Transverse colon (tissue), 4 donors: Measurements from ENCODE around the gene WNK4. TPM values are rescaled to one million over a fixed set of nuclear protein-coding genes. Genes with fewer than 3 reads are reported as not detected.

ENCODE experiments used
- DNase-seq: peaks from one replicate; pipeline ENCODE4 v3.0.0-alpha.2; 2019
- H3K27ac ChIP-seq, 4 donors: fragments of 200-600 bp; sonication (generic); 2 replicates each; pipeline ENCODE4 v1.5.1; 2016 to 2018; ENCODE audit warnings: inconsistent platforms in 4 of 4
- H3K27me3 ChIP-seq: fragments of 200-600 bp; sonication (generic); 2 replicates; pipeline ENCODE4 v1.5.1; 2017; ENCODE audit warnings: inconsistent platforms
- H3K36me3 ChIP-seq, 4 donors: fragments of 200-600 bp; sonication (generic); 2 replicates each; pipeline ENCODE4 v1.5.1; 2017 to 2019; ENCODE audit warnings: inconsistent platforms in 4 of 4
- H3K4me1 ChIP-seq, 4 donors: fragments of 200-600 bp; sonication (generic); 2 replicates each; pipeline ENCODE4 v1.5.1; 2017 to 2020; ENCODE audit warnings: inconsistent platforms in 4 of 4
- H3K4me3 ChIP-seq, 4 donors: fragments of 200-600 bp; sonication (generic); 1 replicate in 1 of 4; 2 replicates in 3 of 4; pipeline versions ENCODE4 v1.5.1 to v1.6.1; 2017 to 2019; ENCODE audit warnings: inconsistent platforms in 4 of 4
- H3K9me3 ChIP-seq, 2 donors: fragments of 200-600 bp; sonication (generic); 2 replicates each; pipeline ENCODE4 v1.5.1; 2017 to 2019; ENCODE audit warnings: inconsistent platforms in 2 of 2
- EP300 ChIP-seq: sonication (generic); formaldehyde crosslinking; IDR thresholded peaks from one replicate; pipeline ENCODE4 v1.6.1; 2017; ENCODE audit warnings: antibody characterized with exemption, low read depth
- POLR2A ChIP-seq: fragments of 450-650 bp; IDR thresholded peaks from one replicate; pipeline ENCODE4 v1.6.1; 2016; ENCODE audit warnings: antibody characterized with exemption, mild to moderate bottlenecking, moderate library complexity
- POLR2AphosphoS5 ChIP-seq, 3 donors: sonication (generic); formaldehyde crosslinking; IDR thresholded peaks; one replicate each; pipeline ENCODE4 v1.6.1; 2016; ENCODE audit warnings: antibody characterized with exemption in 3 of 3
- WGBS, 2 donors: methylation state at CpG; one replicate each; pipeline ENCODE4 v1.1.5; 2018; ENCODE audit warnings: low coverage in 1 of 2; 5-methylcytosine and 5-hydroxymethylcytosine counted together
- in situ Hi-C, 4 donors: fragments of 200-750 bp; cut with MboI; loops; one replicate each; pipeline versions ENCODE4 v1.15.0 to v1.15.1; 2017; ENCODE audit warnings: low sequenced_read_pairs in 3 of 4, low pct_ligation_motif_present in 1 of 4, low pct_unique_long_range_greater_than_20kb in 1 of 4
- intact Hi-C: fragments of 100-400 bp; cut with DNase I; formaldehyde crosslinking; loops from one replicate; pipeline ENCODE4 v1.15.1; 2023; ENCODE audit warnings: low total_unique reads
- total RNA-seq, 4 donors: library from RNA; depleted of rRNA; stranded (reverse); fragments of >200 nt; gene quantifications; one replicate each; pipeline ENCODE4 v1.1.0, GENCODE V29; 2016
- TF ChIP-seq, protein P1 (sequence below), 5 experiments: fragments of 200-600 bp in 3 of 5; fragments of 450-650 bp in 2 of 5; sonication (generic) in 3 of 5; IDR thresholded peaks; 1 replicate in 2 of 5; 2 replicates in 3 of 5; pipeline ENCODE4 v1.5.1; 2016 to 2017; ENCODE audit warnings: antibody characterized with exemption in 5 of 5, inconsistent platforms in 3 of 5, mild to moderate bottlenecking in 2 of 5, moderate library complexity in 1 of 5

Gene WNK4
- total RNA-seq, 4 donors from 2014 or later = 17.9 to 87.6 (median 40.9) TPM

- intact Hi-C loops (no loop called here), in situ Hi-C loops (no loop called here)
- peak overlapping the region; percentile 57 to 85 (median 71) for H3K4me3 ChIP-seq
- H3K36me3 ChIP-seq = no peaks in the 10 kb centered on the region
- WGBS, 2 donors = 9 to 14% methylated on average over 4 to 10 of the region's 10 CpGs
- DNase-seq = no peak
- TF ChIP-seq POLR2AphosphoS5 (IDR thresholded peaks at IDR 0.05) (no peak), POLR2A (no peak), EP300 (no peak)
- TF ChIP-seq, protein P1, sequence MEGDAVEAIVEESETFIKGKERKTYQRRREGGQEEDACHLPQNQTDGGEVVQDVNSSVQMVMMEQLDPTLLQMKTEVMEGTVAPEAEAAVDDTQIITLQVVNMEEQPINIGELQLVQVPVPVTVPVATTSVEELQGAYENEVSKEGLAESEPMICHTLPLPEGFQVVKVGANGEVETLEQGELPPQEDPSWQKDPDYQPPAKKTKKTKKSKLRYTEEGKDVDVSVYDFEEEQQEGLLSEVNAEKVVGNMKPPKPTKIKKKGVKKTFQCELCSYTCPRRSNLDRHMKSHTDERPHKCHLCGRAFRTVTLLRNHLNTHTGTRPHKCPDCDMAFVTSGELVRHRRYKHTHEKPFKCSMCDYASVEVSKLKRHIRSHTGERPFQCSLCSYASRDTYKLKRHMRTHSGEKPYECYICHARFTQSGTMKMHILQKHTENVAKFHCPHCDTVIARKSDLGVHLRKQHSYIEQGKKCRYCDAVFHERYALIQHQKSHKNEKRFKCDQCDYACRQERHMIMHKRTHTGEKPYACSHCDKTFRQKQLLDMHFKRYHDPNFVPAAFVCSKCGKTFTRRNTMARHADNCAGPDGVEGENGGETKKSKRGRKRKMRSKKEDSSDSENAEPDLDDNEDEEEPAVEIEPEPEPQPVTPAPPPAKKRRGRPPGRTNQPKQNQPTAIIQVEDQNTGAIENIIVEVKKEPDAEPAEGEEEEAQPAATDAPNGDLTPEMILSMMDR (IDR thresholded peaks at IDR 0.05) = no peak
- no peaks in the 10 kb centered on the region for H3K27me3 ChIP-seq
- peaks cover 5 to 51% (median 36%) of the 10 kb centered on the region in 4 donors for H3K4me1 ChIP-seq
- H3K27ac ChIP-seq = peak overlapping the region; percentile 86 to 94 (median 86)
- H3K9me3 ChIP-seq = no peaks in the 10 kb centered on the region
These were observed 17.6 kb downstream of the WNK4 start for GRCh38 chr17:42798011-42798382.

- Histone ChIP-seq H3K4me3 (peak within 1 kb of the TSS; percentile 57 to 85 (median 71)), H3K27me3 (no peaks in the 10 kb centered on the region), H3K9me3 (no peaks in the 10 kb centered on the region), H3K27ac (peak within 1 kb of the TSS; percentile 86 to 94 (median 86)), H3K36me3 (no peaks in the 10 kb centered on the region), H3K4me1 (peaks cover 10 to 58% (median 39%) of the 10 kb centered on the region in 4 donors)
- DNase-seq = peak; percentile 91
- TF ChIP-seq POLR2A = peak; percentile 69
- TF ChIP-seq, protein P1 (IDR thresholded peaks at IDR 0.05) = peak in 1 of 5 experiments; percentile 24
- TF ChIP-seq POLR2AphosphoS5 (IDR thresholded peaks at IDR 0.05) = peak; percentile 70 to 74 (median 73)
- TF ChIP-seq EP300 = no peak
- WGBS, 2 donors = 49% methylated on average over 35 of the region's 66 CpGs; no CpG with 5 or more reads in 1 of the 2 donors
- intact Hi-C loops = no loop called here
- in situ Hi-C loops = no loop called here
These were observed 18.3 kb downstream of the WNK4 start, which contains the start of the genes CNTD1 and COA3 for GRCh38 chr17:42798383-42799380. Gene CNTD1, plus strand, starts transcription at chr17:42798861. Its CDS starts 207 bp downstream, at chr17:42799068. Gene COA3, minus strand, starts transcription at chr17:42798704. Its CDS starts 23 bp downstream, at chr17:42798681.

DNA sequence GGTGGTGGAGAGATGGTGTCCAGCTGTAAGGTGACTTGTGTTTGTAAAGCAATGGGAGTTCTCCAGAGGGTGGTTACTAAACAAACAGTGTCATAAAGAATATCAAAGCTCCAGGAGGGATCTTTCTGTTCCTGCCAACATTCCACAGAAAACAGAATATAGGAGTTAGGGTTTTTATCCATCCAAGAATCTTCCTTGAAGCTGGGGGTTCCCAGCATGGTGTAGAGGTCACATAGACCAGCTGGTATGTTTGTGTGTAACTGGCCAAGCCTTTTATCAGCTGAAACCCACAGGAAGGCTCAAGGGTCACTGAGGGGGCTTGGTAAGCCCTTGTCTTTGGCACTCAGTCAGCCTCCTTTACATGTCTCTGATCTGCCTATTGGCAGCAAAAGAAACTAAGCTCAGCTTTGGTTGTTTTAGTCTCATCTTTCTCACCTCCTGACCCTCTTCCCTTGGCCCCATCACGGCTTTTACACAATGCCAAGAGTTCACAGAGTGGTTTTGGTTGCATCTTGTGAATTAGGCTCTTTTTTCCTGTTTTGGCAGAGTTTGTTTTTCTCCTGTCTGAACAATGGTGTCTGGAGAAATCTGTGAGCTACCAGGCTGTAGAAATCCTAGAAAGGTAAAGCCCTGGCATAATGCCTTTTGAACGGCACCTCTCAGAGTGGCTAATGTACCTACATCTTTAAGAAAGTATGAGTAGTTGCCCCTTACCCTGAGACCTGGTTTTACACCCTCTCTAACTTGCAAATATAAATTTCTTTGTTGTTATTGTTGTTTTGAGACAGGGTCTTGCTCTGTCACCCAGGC is 22.9 kb downstream of the WNK4 start:
- peaks cover 5 to 54% (median 25%) of the 10 kb centered on the region in 4 donors for H3K4me1 ChIP-seq
- no peaks in the 10 kb centered on the region for H3K9me3 ChIP-seq
- peak overlapping the region; percentile 53 to 82 (median 80) for H3K27ac ChIP-seq
- intact Hi-C loops (no loop called here), in situ Hi-C loops (no loop called here)
- H3K4me3 ChIP-seq = no peak overlapping the region
- no peak for DNase-seq
- TF ChIP-seq EP300 (no peak), POLR2AphosphoS5 (IDR thresholded peaks at IDR 0.05) (peak in 1 of 3 donors; percentile 30)
- H3K36me3 ChIP-seq = no peaks in the 10 kb centered on the region
- no peaks in the 10 kb centered on the region for H3K27me3 ChIP-seq
- 28 to 34% methylated on average over 2 of the region's 2 CpGs for WGBS, 2 donors

DNA sequence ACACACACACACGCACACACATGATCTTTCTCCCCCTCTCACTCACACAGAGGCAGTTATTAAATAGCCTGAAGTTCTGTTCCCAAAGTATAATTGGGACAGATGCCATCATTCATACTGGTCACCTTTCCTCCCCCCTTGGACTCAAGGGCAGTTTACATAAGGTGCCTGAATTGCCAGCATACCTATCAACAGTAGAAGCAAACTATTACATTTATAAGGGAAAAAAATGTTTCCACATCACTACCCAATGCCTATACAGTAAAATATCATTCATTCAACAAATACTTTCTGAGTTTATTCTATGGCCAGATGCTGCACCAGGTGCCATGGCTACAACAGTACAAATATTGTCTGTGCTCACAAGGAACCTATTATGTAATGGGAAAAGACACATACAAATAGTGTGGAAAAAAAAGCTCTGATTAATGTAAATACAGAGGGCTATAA is 24.5 kb downstream of the WNK4 start:
- whole genome bisulfite sequencing, 2 donors = 20 to 55% methylated on average over 1 of the region's 1 CpG
- TF ChIP-seq POLR2A (no peak), POLR2AphosphoS5 (IDR thresholded peaks at IDR 0.05) (peak in 1 of 3 donors; percentile 36), EP300 (peak; percentile 3)
- Histone ChIP-seq H3K4me3 (no peak overlapping the region), H3K9me3 (no peaks in the 10 kb centered on the region), H3K4me1 (peaks cover 8 to 55% (median 20%) of the 10 kb centered on the region in 4 donors), H3K27me3 (no peaks in the 10 kb centered on the region), H3K27ac (peak overlapping the region; percentile 60 to 82 (median 80)), H3K36me3 (peaks cover 0 to 2% (median 0%) of the 10 kb centered on the region in 4 donors)
- peak; percentile 45 for DNase-seq
- in situ Hi-C loops (no loop called here), intact Hi-C loops (no loop called here)
